Stimulated activated CD4-positive, alpha-beta T cell treated with anti-CD3 and anti-CD28 coated beads, Interleukin-15, amount 100 ng/mL, for 1 hour (primary cell): ENCODE measurements around the gene CLEC2A.

Experiments used
- DNase-seq, 2 donors: peaks; one replicate each; pipeline ENCODE4 v3.0.0-alpha.2; 2020; ENCODE audit warnings: low read depth in 1 of 2, low spot score in 1 of 2

The CLEC2A gene

GRCh38 chr12:9935026-9935425, 2.9 kb upstream of the CLEC2A start:
- DNase-seq: no peak

- no peak for DNase-seq
Observed at GRCh38 chr12:9933958-9934357, 1.8 kb upstream of the CLEC2A start.

- DNase-seq: no peak
Observed at GRCh38 chr12:9931245-9931644, 925 bp downstream of the CLEC2A start.

- DNase-seq: no peak
Observed at GRCh38 chr12:9928607-9929006, 3.6 kb downstream of the CLEC2A start.

GRCh38 chr12:9926876-9927275, 5.3 kb downstream of the CLEC2A start:
- DNase-seq: no peak

- DNase-seq: no peak
Observed at GRCh38 chr12:9925705-9926393, 6.3 kb downstream of the CLEC2A start.

GRCh38 chr12:9922429-9922828, 9.7 kb downstream of the CLEC2A start:
- DNase-seq: no peak

GRCh38 chr12:9920451-9920850, 11.7 kb downstream of the CLEC2A start:
- no peak for DNase-seq

GRCh38 chr12:9919443-9919842, 12.7 kb downstream of the CLEC2A start:
- DNase-seq: no peak

- DNase-seq: no peak
Observed at GRCh38 chr12:9911708-9912107, 20.5 kb downstream of the CLEC2A start.

GRCh38 chr12:9910716-9911421, 21.3 kb downstream of the CLEC2A start:
- no peak for DNase-seq

- DNase-seq: no peak
Observed at GRCh38 chr12:9909724-9910123, 22.4 kb downstream of the CLEC2A start.

GRCh38 chr12:9908350-9908749, 23.8 kb downstream of the CLEC2A start:
- no peak for DNase-seq

- no peak for DNase-seq
Observed at GRCh38 chr12:9907769-9908168, 24.4 kb downstream of the CLEC2A start.

- DNase-seq: no peak
Observed at GRCh38 chr12:9906873-9907272, 25.3 kb downstream of the CLEC2A start.

GRCh38 chr12:9902539-9903228, 29.5 kb downstream of the CLEC2A start:
- no peak for DNase-seq

- no peak for DNase-seq
Observed at GRCh38 chr12:9900930-9901329, 31.2 kb downstream of the CLEC2A start.

- DNase-seq: no peak
Observed at GRCh38 chr12:9899209-9899608, 33.0 kb downstream of the CLEC2A start.

- DNase-seq: no peak
Observed at GRCh38 chr12:9897535-9897934, 34.6 kb downstream of the CLEC2A start.

- no peak for DNase-seq
Observed at GRCh38 chr12:9895215-9895971, 36.8 kb downstream of the CLEC2A start.

- no peak for DNase-seq
Observed at GRCh38 chr12:9888665-9889273, 43.4 kb downstream of the CLEC2A start.
